Epithelial cell of esophagus (primary cell): Measurements from ENCODE around the gene H2BK1.

Experiments
- DNase-seq: peaks from one replicate; pipeline ENCODE4 v3.0.0; 2010; ENCODE audit warnings: low read depth
- H3K4me3 ChIP-seq: 2 replicates; pipeline ENCODE4 v1.5.1; 2011; ENCODE audit warnings: mild to moderate bottlenecking, low read length, control low read depth
- TF ChIP-seq, protein P1 (sequence below): IDR thresholded peaks from 2 replicates; pipeline ENCODE4 v1.5.1; 2011; ENCODE audit warnings: low read depth, mild to moderate bottlenecking, low read length, control low read depth, inconsistent platforms; ENCODE audit not compliant: insufficient read depth; ENCODE audit errors: missing control alignments

H2BK1 gene

DNA sequence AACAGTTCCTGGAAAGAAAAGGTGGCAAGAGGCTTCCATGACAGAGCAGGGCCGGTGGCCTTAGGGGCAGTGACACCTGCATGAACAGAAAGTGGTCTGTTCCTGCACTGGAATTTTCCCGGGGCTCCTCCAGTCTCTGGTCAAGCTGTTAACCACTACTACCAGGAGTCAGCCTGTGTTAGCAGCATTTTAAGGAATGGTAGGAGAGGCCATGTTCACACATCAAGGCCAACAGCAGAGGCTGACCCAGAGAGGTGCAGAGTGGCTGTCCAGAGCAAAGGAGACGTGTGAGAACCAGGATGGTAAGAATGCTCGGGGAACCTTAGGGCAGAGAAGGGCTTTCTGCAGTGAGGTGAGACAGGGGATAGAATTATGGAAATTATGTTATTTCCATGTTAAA is 8.5 kb downstream of the H2BK1 start:
- DNase-seq = no peak
- H3K4me3 ChIP-seq = no peak overlapping the region
- TF ChIP-seq, protein P1, sequence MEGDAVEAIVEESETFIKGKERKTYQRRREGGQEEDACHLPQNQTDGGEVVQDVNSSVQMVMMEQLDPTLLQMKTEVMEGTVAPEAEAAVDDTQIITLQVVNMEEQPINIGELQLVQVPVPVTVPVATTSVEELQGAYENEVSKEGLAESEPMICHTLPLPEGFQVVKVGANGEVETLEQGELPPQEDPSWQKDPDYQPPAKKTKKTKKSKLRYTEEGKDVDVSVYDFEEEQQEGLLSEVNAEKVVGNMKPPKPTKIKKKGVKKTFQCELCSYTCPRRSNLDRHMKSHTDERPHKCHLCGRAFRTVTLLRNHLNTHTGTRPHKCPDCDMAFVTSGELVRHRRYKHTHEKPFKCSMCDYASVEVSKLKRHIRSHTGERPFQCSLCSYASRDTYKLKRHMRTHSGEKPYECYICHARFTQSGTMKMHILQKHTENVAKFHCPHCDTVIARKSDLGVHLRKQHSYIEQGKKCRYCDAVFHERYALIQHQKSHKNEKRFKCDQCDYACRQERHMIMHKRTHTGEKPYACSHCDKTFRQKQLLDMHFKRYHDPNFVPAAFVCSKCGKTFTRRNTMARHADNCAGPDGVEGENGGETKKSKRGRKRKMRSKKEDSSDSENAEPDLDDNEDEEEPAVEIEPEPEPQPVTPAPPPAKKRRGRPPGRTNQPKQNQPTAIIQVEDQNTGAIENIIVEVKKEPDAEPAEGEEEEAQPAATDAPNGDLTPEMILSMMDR = no peak

DNA sequence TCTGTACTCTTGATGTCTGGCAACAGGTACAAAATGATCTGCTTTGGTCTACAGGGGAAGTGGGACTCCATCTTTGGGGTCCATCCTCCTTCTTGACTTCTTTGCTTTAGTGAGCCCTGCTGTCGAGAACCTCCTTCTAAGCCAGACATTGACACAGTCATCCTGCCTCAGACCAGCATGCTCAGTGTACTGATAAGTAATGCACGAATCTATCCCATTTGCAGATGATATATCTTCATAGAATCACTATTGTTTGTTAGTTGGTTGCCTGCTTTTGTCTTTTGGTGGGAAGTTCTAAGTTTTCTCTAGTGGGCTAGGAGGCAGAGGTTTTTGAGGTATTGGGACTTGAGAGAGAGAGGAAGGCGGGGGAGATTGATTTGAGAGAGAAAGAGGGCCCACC is 8.9 kb downstream of the H2BK1 start:
- DNase-seq = no peak
- no peak overlapping the region for H3K4me3 ChIP-seq
- TF ChIP-seq, protein P1 = no peak

DNA sequence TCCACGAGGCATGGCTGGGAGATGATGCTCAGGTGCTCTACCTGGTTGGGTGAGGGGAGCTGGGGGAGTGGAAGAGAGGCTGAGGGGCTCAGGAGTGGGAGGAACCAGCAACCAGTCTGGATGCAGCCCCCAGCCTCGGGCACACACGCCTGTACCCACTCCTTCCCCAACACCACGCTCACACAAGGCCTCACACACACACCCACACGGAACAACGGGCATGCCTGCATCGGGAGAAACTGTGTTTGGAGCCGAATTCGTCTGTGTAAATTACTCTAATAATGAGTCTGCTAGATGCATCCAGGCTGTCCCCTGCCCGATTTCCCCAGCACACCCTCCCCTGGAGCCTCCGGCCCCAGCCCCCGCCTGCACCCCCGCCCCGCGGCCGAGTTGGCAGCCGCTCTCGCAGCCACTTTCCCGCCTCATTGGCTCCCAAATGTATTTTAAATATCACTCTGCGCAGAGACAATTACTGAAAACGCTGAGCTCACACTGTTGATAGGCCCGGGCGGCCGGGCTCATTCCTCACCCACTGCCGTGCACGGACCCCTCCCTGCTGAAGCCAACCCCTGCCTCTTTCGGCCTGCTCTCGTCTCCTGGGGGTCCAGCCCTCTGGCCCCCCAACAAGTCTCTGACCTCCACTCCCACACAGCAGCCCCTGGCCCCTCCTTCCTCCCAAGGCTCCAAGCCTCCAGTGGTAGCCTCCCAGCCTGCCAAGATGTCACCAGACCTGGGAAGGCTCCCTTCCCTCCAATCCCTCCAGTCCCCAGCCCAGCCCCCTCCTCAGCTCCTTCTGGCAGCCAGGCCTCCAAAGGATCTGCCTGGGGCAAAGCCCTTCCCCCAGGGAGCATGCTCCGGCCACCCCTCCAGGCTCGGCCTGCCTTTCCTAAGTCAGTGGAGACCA is 11.1 kb downstream of the H2BK1 start:
- H3K4me3 ChIP-seq = no peak overlapping the region
- TF ChIP-seq, protein P1 = no peak
- DNase-seq = no peak

DNA sequence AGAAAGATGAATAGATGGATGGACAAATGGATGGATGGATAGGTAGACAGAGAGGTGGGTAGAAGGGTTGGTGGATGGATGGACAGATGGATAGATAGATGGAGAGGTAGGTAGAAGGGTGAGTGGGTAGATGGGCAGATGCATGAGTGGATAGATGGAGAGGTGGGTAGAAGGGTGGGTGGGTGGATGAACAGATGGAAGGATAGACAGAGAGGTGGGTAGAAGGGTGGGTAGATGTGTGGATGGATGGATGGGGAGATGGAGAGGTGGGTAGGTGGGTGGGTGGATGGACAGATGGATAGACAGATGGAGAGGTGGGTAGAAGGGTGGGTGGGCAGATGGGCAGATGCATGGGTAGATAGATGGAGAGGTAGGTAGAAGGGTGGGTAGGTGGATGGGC is 12.4 kb downstream of the H2BK1 start:
- H3K4me3 ChIP-seq = no peak overlapping the region
- no peak for DNase-seq
- TF ChIP-seq, protein P1 = no peak

DNA sequence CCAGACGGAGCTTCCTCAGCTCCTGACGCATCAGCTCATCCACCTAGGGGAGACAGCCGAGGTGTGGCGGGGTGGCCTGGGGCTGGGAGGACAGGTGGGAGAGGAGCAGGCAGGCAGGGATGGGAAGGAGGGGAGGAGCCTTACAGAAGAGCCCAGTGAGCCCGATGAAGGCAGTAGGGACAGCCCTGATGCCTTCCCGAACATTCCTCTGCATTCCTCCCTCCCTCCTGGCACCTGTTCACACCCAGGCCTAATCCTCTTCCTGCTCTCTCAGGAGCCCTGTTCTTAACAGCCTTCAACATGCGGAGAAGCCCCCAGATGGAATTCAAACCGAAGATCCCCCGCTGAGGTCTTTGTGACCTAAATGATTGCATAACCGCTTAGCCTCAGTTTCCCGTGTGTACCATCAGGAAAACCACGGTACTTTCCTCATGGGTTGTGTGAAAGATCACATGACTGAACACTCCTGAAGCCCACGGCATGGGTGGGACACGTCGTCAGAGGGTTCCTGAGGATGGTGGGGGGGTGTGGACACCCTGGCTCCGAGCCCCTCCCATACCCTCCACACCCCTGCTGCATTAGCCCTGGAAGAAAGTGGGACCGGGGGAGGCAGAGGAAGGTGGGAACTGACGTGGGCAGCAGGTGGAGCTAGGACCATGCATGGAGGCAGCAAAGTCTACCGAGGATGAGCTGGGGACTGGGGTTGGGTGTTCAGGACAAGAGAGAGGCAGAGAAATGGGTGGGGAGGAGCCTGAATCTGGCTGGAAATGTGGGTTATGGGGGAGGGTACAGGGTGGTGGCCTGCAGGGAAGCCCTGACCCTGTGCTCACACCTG is 14.5 kb downstream of the H2BK1 start:
- no peak overlapping the region for H3K4me3 ChIP-seq
- DNase-seq = no peak
- TF ChIP-seq, protein P1 = no peak

DNA sequence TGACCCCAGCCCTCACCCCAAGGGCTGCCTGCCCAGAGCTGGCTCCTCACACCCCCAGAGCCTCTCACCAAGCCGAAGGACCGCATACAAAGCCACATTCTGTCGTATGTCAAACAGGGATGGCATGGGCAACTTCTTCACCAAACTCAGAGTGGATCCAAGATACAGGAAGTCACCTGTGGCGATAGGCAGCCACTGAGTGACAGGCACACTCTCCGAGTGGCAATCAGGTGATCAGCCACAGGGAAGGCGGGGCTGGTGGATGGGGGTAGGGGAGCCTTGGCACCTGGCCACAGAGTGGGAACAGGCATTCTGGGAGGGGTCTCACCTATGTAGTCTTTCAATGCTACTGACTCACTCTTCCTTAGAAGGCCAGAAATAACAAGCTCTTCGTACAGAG is 16.1 kb downstream of the H2BK1 start:
- H3K4me3 ChIP-seq = no peak overlapping the region
- DNase-seq = no peak
- TF ChIP-seq, protein P1 = no peak
